Measurements from ENCODE around the gene GEN1.
"Not testable (repeated sequence)": the region's sequence is repeated elsewhere in the genome, so short reads cannot be mapped to it uniquely, and the experiment has no call there.

The GEN1 gene

DNA sequence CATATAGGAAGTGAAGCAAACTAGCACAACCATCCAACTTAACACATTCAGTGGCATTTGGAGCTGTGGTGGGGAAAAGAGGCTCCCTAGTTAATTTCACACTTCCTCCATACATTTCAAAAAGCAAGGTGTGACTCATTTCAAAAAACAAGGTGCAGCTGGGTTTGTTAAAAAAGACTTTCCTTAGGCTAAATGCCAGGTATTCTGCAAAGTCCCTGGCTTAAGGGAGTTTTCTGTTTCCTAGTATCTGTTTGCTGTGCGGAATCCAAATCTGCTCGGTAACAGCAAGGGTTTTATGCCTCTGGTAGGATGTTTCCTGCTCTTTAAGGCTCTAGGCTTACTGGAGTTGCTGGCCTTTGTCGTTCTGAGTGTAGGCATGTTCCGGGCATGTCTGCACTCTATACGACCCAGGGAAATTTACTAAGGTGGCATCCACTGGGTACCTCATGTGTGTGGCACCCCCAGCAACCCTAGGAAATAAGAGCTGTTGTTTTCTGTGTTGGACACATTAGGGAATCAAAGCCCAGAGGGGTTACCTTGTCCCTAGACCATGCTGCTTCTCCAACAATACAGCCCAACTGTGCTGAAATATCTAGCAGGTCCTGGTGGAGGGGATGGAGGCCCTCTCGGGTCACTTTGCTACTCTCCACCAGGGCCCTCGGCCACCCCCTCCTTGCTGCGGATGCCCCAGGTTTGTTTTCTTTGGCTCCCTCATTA, 61.7 kb downstream of the GEN1 start:
- in situ Hi-C loops (cut with HindIII; ENCODE audit: low pct_ligation_motif_present, low pct_unique_long_range_greater_than_20kb, low sequenced_read_pairs): no loop called here
- DNase-seq: no peak

DNA sequence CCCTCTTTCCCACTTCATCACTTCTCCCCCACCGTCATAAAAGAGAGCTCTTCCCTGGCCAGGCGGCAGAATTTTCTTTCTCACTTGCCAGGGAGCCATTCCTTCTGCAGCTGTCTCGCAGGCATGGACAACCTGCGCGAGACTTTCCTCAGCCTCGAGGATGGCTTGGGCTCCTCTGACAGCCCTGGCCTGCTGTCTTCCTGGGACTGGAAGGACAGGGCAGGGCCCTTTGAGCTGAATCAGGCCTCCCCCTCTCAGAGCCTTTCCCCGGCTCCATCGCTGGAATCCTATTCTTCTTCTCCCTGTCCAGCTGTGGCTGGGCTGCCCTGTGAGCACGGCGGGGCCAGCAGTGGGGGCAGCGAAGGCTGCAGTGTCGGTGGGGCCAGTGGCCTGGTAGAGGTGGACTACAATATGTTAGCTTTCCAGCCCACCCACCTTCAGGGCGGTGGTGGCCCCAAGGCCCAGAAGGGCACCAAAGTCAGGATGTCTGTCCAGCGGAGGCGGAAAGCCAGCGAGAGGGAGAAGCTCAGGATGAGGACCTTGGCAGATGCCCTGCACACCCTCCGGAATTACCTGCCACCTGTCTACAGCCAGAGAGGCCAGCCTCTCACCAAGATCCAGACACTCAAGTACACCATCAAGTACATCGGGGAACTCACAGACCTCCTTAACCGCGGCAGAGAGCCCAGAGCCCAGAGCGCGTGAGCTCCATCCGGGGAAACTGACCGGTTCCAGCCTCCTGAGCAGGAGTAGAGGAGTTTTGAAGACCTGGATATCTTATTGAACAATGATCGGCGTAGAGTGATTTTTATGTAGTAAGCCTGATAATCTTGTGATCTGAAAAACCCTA, 62.7 kb downstream of the GEN1 start, which contains the start of gene MSGN1:
Gene MSGN1 (plus strand): TSS at position 65 of the 850 bp plus-strand sequence. CDS start 59 bp downstream, at position 124.
- in situ Hi-C loops (cut with HindIII; ENCODE audit: low pct_ligation_motif_present, low pct_unique_long_range_greater_than_20kb, low sequenced_read_pairs): no loop called here
- DNase-seq: no peak

DNA sequence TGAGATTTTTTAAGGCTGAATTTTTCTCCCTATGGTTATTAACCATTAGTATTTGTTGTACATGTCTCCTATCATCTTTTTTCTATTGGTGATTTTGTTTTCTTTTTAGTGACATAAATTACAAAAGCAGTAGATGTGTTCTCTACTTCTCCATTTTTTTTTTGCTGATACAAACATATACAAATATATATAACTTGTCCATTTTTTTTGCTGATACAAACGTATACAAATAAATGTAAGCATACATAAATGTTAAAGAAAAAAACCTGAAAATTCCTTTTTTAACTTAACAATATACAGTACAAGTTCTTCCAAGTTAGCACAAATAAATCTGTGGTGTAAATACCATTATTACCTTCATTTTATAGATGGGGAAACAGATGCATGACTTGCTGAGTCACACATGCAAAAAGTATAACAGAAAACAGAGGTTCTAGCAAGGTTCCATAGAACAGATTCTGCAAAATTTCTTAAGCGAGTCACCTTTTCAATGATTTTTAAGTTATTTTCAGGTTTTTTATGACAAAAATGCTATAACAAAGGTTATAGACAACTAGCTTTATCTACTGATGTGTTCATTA, 64.4 kb downstream of the GEN1 start:
- no peak for DNase-seq
- in situ Hi-C loops (cut with HindIII; ENCODE audit: low pct_ligation_motif_present, low pct_unique_long_range_greater_than_20kb, low sequenced_read_pairs): no loop called here

- in situ Hi-C loops (cut with HindIII; ENCODE audit: low pct_ligation_motif_present, low pct_unique_long_range_greater_than_20kb, low sequenced_read_pairs): no loop called here
- DNase-seq: no peak
These were observed 67.1 kb downstream of the GEN1 start for GRCh38 chr2:17821080-17821479.

GRCh38 chr2:17821535-17822444, 67.9 kb downstream of the GEN1 start:
- no peak for DNase-seq
- in situ Hi-C loops (cut with HindIII; ENCODE audit: low pct_ligation_motif_present, low pct_unique_long_range_greater_than_20kb, low sequenced_read_pairs): no loop called here

DNA sequence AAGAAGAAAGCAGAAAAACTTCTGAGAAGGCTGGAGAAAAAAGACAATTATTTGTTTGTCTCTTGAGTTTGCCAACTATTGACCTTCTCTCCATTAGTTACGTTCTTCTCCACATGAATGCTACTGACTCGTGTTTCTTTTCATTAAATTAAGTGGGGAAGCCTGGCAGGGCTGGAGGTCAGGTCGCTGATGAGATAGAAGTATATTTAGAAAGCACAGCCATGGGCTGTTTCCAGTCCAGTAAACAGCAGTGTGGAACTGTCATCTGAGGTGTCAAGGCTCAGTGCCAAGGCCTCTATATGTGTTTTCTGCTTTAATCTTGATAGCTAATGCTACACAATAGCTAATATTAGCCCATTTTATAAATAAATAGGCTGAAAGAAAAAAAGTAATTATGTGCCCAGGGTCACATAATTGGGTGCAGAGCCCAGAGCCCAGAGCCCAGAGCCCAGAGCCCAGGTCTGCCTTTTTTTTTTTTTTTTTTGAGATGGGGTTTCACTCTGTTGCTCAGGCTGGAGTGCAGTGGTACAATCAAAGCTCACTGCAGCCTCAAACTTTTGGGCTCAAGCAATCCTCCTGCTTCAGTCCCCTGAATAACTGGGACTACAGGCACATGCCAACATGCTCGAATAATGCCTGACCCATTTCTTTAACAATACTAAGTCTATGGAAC, 68.6 kb downstream of the GEN1 start:
- in situ Hi-C loops (cut with HindIII; ENCODE audit: low pct_ligation_motif_present, low pct_unique_long_range_greater_than_20kb, low sequenced_read_pairs): no loop called here
- no peak for DNase-seq

DNA sequence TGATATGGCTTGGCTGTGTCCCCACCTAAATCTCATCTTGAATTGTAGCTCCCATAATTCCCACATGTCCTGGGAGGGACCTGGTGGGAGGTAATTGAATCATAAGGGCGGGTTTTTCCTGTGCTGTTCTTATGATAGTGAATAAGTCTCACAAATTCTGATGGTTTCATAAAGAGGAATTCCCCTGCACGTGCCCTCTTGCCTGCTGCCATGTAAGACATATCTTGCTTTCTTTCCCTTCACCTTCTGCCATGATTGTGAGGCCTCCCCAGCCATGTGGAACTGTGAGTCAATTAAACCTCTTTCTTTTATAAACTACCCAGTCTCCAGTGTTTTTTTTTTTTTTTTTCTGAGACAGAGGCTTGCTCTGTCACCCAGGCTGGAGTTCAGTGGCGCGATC, 69.7 kb downstream of the GEN1 start:
- in situ Hi-C loops (cut with HindIII; ENCODE audit: low pct_ligation_motif_present, low pct_unique_long_range_greater_than_20kb, low sequenced_read_pairs); DNase-seq: not testable (repeated sequence)

DNA sequence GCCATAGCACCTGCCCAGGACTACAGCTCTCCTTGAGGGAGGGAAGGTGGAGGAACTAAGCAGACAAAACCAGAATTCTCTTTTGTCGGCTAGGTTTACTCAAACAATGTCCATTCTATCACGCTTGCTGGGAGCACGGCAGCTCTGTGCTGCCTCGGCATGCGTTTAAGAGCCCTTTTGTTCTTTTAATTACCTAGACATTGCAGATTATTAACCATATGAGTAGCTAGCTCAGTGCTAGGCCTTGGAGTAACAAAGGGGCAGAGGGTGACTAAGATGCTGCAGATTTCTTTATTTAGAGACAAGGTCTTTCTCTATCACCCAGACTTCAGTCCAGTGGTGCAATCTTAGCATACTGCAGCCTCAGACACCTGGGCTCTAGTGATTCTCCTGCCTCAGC, 73.4 kb downstream of the GEN1 start:
- no peak for DNase-seq

GRCh38 chr2:17827785-17828184, 73.8 kb downstream of the GEN1 start:
- in situ Hi-C loops (cut with HindIII; ENCODE audit: low pct_ligation_motif_present, low pct_unique_long_range_greater_than_20kb, low sequenced_read_pairs): no loop called here
- no peak for DNase-seq

More for the DNA sequence above, 73.4 kb downstream of the GEN1 start:
- in situ Hi-C loops (cut with HindIII; ENCODE audit: low pct_ligation_motif_present, low pct_unique_long_range_greater_than_20kb, low sequenced_read_pairs): no loop called here

DNA sequence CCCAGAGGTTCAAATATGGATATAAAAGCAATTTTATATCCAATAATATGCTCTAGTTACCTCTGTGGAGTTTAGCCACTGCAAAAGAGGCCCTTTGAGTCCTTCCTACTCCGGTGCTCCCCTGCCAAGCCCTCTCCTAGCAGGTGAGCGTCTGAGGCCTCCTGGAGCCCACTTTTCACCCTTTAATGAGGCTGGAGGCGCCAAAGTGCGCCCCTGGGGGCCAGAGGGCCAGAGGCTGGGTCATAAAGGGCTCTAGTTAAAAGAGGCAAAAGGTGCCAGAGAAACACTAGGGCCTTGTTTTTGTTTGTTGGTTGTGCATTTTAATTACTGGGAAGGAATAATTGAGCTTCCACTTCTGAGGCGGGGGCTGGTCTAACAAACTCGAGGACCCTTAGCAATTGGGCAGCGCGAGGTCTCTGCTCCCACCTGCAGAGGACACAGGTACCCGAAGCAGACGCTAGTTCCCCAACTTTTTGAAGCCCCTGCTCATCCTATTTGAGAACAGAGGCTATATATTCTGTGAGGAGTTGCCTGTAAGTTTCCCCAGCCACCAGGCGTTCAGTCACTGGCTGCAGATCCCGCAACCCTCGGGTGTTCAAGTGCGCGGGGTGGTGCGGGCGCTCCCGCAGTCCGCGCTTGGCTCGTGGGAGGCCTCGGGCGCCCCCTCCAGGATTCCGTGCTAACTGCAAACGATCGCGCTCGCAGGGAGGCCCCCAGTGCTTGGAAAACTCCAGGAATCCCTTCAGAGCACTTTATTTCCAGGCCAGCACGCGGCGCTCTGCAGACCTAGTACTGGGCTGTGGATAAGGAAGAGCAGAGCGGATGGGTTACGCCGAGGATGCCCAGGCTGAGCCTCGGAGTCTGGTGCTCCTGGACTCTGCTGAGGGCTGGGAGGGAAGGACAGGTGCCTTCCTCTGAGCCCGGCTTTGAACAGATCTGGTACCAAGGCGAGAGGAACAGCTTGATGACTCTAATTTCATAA, 76.4 kb downstream of the GEN1 start:
- in situ Hi-C loops (cut with HindIII; ENCODE audit: low pct_ligation_motif_present, low pct_unique_long_range_greater_than_20kb, low sequenced_read_pairs): no loop called here
- DNase-seq: peak; percentile 94

DNA sequence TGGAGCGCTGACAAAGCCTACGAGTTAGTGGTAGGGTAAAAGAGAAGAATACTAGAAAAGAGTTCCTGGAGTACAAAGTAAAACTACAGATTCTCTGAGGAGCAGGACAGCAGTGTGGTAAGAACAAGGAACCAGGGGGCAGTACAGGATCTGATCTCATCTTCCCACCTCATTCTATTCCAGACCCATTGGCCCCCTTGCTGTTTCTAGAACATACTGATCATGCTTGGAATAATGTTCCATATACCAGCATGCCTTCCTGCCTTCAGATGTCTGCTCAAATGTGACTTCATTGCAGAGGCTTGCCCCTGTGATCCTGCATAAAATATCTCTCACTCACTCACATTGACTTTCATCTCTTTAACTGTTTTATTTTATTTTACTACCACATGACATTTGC, 81.6 kb downstream of the GEN1 start:
- no peak for DNase-seq
- in situ Hi-C loops (cut with HindIII; ENCODE audit: low pct_ligation_motif_present, low pct_unique_long_range_greater_than_20kb, low sequenced_read_pairs): no loop called here

All from ACHN (cell line).